Stimulated activated naive CD8-positive, alpha-beta T cell treated with anti-CD3 and anti-CD28 coated beads, Interleukin-15, amount 100 ng/mL, for 72 hours (primary cell): ENCODE measurements around the gene SPG7.

Experiments
- ATAC-seq: fragments of 150-1000 bp; cut with Tn5 transposase; 2 replicates; pipeline ENCODE4 v1.10.0; 2021; ENCODE audit warnings: mild to moderate bottlenecking, moderate library complexity
- DNase-seq, 2 donors: peaks; one replicate each; pipeline ENCODE4 v3.0.0; 2021 to 2022
- H3K27ac Mint-ChIP-seq, 2 donors: one replicate each; pipeline ENCODE4 v1.8.0; 2022; ENCODE audit warnings: mild to moderate bottlenecking in 2 of 2, mixed read lengths in 2 of 2, moderate library complexity in 2 of 2
- H3K27me3 Mint-ChIP-seq: one replicate; pipeline ENCODE4 v1.8.0; 2022; ENCODE audit warnings: mixed read lengths
- H3K4me1 Mint-ChIP-seq: one replicate; pipeline ENCODE4 v1.8.0; 2022; ENCODE audit warnings: mild to moderate bottlenecking, mixed read lengths
- H3K4me3 Mint-ChIP-seq, 2 donors: one replicate each; pipeline ENCODE4 v1.8.0; 2022; ENCODE audit warnings: mild to moderate bottlenecking in 2 of 2, mixed read lengths in 2 of 2, moderate library complexity in 1 of 2
- H3K9me3 Mint-ChIP-seq, 2 donors: one replicate each; pipeline ENCODE4 v1.8.0; 2022; ENCODE audit warnings: mixed read lengths in 2 of 2

SPG7 gene

GRCh38 chr16:89523680-89524344 lies 15.6 kb downstream of the SPG7 start:
- DNase-seq (no peak), ATAC-seq (no peak)
- H3K27ac Mint-ChIP-seq, result peak overlapping the region in 1 of 2 donors; percentile 69
- H3K9me3 Mint-ChIP-seq, result no peaks in the 10 kb centered on the region
- H3K4me3 Mint-ChIP-seq, result no peak overlapping the region
- no peaks in the 10 kb centered on the region for H3K27me3 Mint-ChIP-seq
- H3K4me1 Mint-ChIP-seq, result peaks cover 5% of the 10 kb centered on the region

GRCh38 chr16:89525146-89525913 lies 17.1 kb downstream of the SPG7 start:
- H3K4me1 Mint-ChIP-seq, result no peaks in the 10 kb centered on the region
- H3K9me3 Mint-ChIP-seq, result no peaks in the 10 kb centered on the region
- DNase-seq (no peak), ATAC-seq (no peak)
- peak overlapping the region in 1 of 2 donors; percentile 83 for H3K27ac Mint-ChIP-seq
- H3K27me3 Mint-ChIP-seq, result no peaks in the 10 kb centered on the region
- no peak overlapping the region for H3K4me3 Mint-ChIP-seq

GRCh38 chr16:89529097-89529496 lies 20.9 kb downstream of the SPG7 start:
- Mint-ChIP-seq H3K9me3 (no peaks in the 10 kb centered on the region), H3K27ac (peak overlapping the region in 1 of 2 donors; percentile 19), H3K4me1 (peaks cover 10% of the 10 kb centered on the region), H3K27me3 (no peaks in the 10 kb centered on the region), H3K4me3 (no peak overlapping the region)
- no peak for DNase-seq
- ATAC-seq, result no peak

GRCh38 chr16:89530401-89531381 lies 22.5 kb downstream of the SPG7 start:
- ATAC-seq, result no peak
- no peak for DNase-seq
- H3K9me3 Mint-ChIP-seq, result no peaks in the 10 kb centered on the region
- no peaks in the 10 kb centered on the region for H3K27me3 Mint-ChIP-seq
- H3K4me1 Mint-ChIP-seq, result peaks cover 24% of the 10 kb centered on the region
- H3K27ac Mint-ChIP-seq, result no peak overlapping the region
- no peak overlapping the region for H3K4me3 Mint-ChIP-seq

GRCh38 chr16:89531821-89532526 lies 23.8 kb downstream of the SPG7 start:
- no peaks in the 10 kb centered on the region for H3K9me3 Mint-ChIP-seq
- H3K4me1 Mint-ChIP-seq, result peaks cover 24% of the 10 kb centered on the region
- H3K27ac Mint-ChIP-seq, result no peak overlapping the region
- DNase-seq (no peak), ATAC-seq (no peak)
- H3K27me3 Mint-ChIP-seq, result no peaks in the 10 kb centered on the region
- no peak overlapping the region for H3K4me3 Mint-ChIP-seq

GRCh38 chr16:89534252-89534756 lies 26.1 kb downstream of the SPG7 start:
- H3K27me3 Mint-ChIP-seq, result no peaks in the 10 kb centered on the region
- H3K9me3 Mint-ChIP-seq, result no peaks in the 10 kb centered on the region
- ATAC-seq (peak; percentile 78), DNase-seq (no peak)
- peaks cover 24% of the 10 kb centered on the region for H3K4me1 Mint-ChIP-seq
- H3K27ac Mint-ChIP-seq, result peak overlapping the region; percentile 22 to 93
- peak overlapping the region in 1 of 2 donors; percentile 52 for H3K4me3 Mint-ChIP-seq

GRCh38 chr16:89536371-89536770 lies 28.2 kb downstream of the SPG7 start:
- no peak overlapping the region for H3K4me3 Mint-ChIP-seq
- DNase-seq (no peak), ATAC-seq (no peak)
- peaks cover 24% of the 10 kb centered on the region for H3K4me1 Mint-ChIP-seq
- H3K27ac Mint-ChIP-seq, result no peak overlapping the region
- H3K27me3 Mint-ChIP-seq, result no peaks in the 10 kb centered on the region
- no peaks in the 10 kb centered on the region for H3K9me3 Mint-ChIP-seq

- ATAC-seq, result no peak
- no peak overlapping the region for H3K27ac Mint-ChIP-seq
- no peak overlapping the region for H3K4me3 Mint-ChIP-seq
- peaks cover 24% of the 10 kb centered on the region for H3K4me1 Mint-ChIP-seq
- no peaks in the 10 kb centered on the region for H3K27me3 Mint-ChIP-seq
- no peak for DNase-seq
- no peaks in the 10 kb centered on the region for H3K9me3 Mint-ChIP-seq
Measured at GRCh38 chr16:89536886-89537548, 28.8 kb downstream of the SPG7 start.

- Mint-ChIP-seq H3K9me3 (no peaks in the 10 kb centered on the region), H3K4me3 (no peak overlapping the region), H3K4me1 (peaks cover 24% of the 10 kb centered on the region), H3K27ac (no peak overlapping the region), H3K27me3 (no peaks in the 10 kb centered on the region)
- DNase-seq (no peak), ATAC-seq (no peak)
Measured at GRCh38 chr16:89537549-89537925, 29.3 kb downstream of the SPG7 start.

- Mint-ChIP-seq H3K9me3 (no peaks in the 10 kb centered on the region), H3K4me3 (no peak overlapping the region), H3K4me1 (peaks cover 22% of the 10 kb centered on the region), H3K27ac (peak overlapping the region in 1 of 2 donors; percentile 39), H3K27me3 (no peaks in the 10 kb centered on the region)
- ATAC-seq, result no peak
- DNase-seq, result no peak
Measured at GRCh38 chr16:89538286-89538685, 30.1 kb downstream of the SPG7 start.

- Mint-ChIP-seq H3K4me3 (no peak overlapping the region), H3K9me3 (no peaks in the 10 kb centered on the region), H3K27me3 (no peaks in the 10 kb centered on the region), H3K27ac (peak overlapping the region in 1 of 2 donors; percentile 6), H3K4me1 (no peaks in the 10 kb centered on the region)
- DNase-seq (no peak), ATAC-seq (no peak)
Measured at GRCh38 chr16:89540557-89540956, 32.4 kb downstream of the SPG7 start.

- H3K27ac Mint-ChIP-seq, result no peak overlapping the region
- DNase-seq (no peak), ATAC-seq (peak; percentile 45)
- H3K4me3 Mint-ChIP-seq, result no peak overlapping the region
- H3K27me3 Mint-ChIP-seq, result no peaks in the 10 kb centered on the region
- no peaks in the 10 kb centered on the region for H3K4me1 Mint-ChIP-seq
- H3K9me3 Mint-ChIP-seq, result no peaks in the 10 kb centered on the region
Measured at GRCh38 chr16:89541792-89542191, 33.6 kb downstream of the SPG7 start.

GRCh38 chr16:89544113-89544512 lies 35.9 kb downstream of the SPG7 start:
- H3K27me3 Mint-ChIP-seq, result no peaks in the 10 kb centered on the region
- H3K4me3 Mint-ChIP-seq, result no peak overlapping the region
- ATAC-seq, result no peak

GRCh38 chr16:89544713-89545043 lies 36.5 kb downstream of the SPG7 start:
- no peak for DNase-seq
- no peak overlapping the region for H3K27ac Mint-ChIP-seq
- H3K4me1 Mint-ChIP-seq, result peaks cover 19% of the 10 kb centered on the region
- no peaks in the 10 kb centered on the region for H3K9me3 Mint-ChIP-seq
- ATAC-seq, result no peak
- no peak overlapping the region for H3K4me3 Mint-ChIP-seq
- no peaks in the 10 kb centered on the region for H3K27me3 Mint-ChIP-seq

More at GRCh38 chr16:89544113-89544512, 35.9 kb downstream of the SPG7 start:
- Mint-ChIP-seq H3K9me3 (no peaks in the 10 kb centered on the region), H3K27ac (no peak overlapping the region), H3K4me1 (peaks cover 13% of the 10 kb centered on the region)
- DNase-seq, result no peak
